Measurements from ENCODE around the gene BANK1.

DNA sequence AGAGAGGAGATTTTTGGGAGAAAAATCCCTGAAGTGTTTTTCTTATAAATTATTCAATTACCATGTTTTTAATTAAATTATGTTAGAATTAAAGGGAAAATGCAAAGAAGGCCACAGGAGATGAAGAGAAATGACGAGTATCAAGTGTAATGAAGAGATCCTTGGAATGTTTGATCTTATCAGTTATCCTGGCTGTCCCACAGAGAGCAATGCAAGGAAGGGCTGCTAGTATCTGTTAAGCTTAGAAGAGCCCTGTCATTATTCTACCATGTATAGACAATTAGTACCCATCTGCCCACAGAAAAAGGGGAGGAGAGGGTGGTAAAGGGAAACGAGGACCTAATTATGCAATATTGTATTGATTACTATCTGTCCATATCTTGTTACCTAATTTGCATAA lies 257.1 kb downstream of the BANK1 start:
- TF ChIP-seq, protein P1, sequence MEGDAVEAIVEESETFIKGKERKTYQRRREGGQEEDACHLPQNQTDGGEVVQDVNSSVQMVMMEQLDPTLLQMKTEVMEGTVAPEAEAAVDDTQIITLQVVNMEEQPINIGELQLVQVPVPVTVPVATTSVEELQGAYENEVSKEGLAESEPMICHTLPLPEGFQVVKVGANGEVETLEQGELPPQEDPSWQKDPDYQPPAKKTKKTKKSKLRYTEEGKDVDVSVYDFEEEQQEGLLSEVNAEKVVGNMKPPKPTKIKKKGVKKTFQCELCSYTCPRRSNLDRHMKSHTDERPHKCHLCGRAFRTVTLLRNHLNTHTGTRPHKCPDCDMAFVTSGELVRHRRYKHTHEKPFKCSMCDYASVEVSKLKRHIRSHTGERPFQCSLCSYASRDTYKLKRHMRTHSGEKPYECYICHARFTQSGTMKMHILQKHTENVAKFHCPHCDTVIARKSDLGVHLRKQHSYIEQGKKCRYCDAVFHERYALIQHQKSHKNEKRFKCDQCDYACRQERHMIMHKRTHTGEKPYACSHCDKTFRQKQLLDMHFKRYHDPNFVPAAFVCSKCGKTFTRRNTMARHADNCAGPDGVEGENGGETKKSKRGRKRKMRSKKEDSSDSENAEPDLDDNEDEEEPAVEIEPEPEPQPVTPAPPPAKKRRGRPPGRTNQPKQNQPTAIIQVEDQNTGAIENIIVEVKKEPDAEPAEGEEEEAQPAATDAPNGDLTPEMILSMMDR (IDR thresholded peaks at IDR 0.05), result no peak
- no peak for TF ChIP-seq POLR2A (IDR thresholded peaks at IDR 0.05)
